Measurements from ENCODE around the gene LAIR1.

LAIR1 gene

GRCh38 chr19:54317108-54317964 lies 47.4 kb downstream of the LAIR1 start:
- no peak for DNase-seq (ENCODE audit: low read depth)

GRCh38 chr19:54316746-54317107 lies 48.0 kb downstream of the LAIR1 start:
- DNase-seq (ENCODE audit: low read depth), result no peak

- no peak for DNase-seq (ENCODE audit: low read depth)
Measured at GRCh38 chr19:54315956-54316355, 48.8 kb downstream of the LAIR1 start.

GRCh38 chr19:54312436-54313377 lies 52.0 kb downstream of the LAIR1 start, which contains the start of gene LILRA5:
Gene LILRA5 (minus strand): TSS chr19:54313166. CDS start chr19:54313019, 147 bp downstream.
- no peak for DNase-seq (ENCODE audit: low read depth)

GRCh38 chr19:54312011-54312410 lies 52.7 kb downstream of the LAIR1 start:
- DNase-seq (ENCODE audit: low read depth), result no peak

- DNase-seq (ENCODE audit: low read depth), result no peak
Measured at GRCh38 chr19:54311486-54311885, 53.2 kb downstream of the LAIR1 start.

- no peak for DNase-seq (ENCODE audit: low read depth)
Measured at GRCh38 chr19:54310543-54310942, 54.2 kb downstream of the LAIR1 start.

- no peak for DNase-seq (ENCODE audit: low read depth)
Measured at GRCh38 chr19:54309811-54310210, 54.9 kb downstream of the LAIR1 start.

- no peak for DNase-seq (ENCODE audit: low read depth)
Measured at GRCh38 chr19:54307389-54308020, 57.2 kb downstream of the LAIR1 start.

- DNase-seq (ENCODE audit: low read depth), result no peak
Measured at GRCh38 chr19:54305141-54305540, 59.6 kb downstream of the LAIR1 start.

- DNase-seq (ENCODE audit: low read depth), result no peak
Measured at GRCh38 chr19:54302257-54302656, 62.5 kb downstream of the LAIR1 start.

Measured in stimulated activated CD8-positive, alpha-beta memory T cell treated with anti-CD3 and anti-CD28 coated beads, Interleukin-15, amount 100 ng/mL, for 24 hours (primary cell).